ENCODE measurements around the gene THUMPD1. TPM values are rescaled to one million over a fixed set of nuclear protein-coding genes. Genes with fewer than 3 reads are reported as not detected.
A peak's percentile ranks its signal among the peaks of the same experiment; 100 is the strongest.

Gene THUMPD1
- total RNA-seq, 1 experiment from 2014 or later: 27.2 TPM

DNA sequence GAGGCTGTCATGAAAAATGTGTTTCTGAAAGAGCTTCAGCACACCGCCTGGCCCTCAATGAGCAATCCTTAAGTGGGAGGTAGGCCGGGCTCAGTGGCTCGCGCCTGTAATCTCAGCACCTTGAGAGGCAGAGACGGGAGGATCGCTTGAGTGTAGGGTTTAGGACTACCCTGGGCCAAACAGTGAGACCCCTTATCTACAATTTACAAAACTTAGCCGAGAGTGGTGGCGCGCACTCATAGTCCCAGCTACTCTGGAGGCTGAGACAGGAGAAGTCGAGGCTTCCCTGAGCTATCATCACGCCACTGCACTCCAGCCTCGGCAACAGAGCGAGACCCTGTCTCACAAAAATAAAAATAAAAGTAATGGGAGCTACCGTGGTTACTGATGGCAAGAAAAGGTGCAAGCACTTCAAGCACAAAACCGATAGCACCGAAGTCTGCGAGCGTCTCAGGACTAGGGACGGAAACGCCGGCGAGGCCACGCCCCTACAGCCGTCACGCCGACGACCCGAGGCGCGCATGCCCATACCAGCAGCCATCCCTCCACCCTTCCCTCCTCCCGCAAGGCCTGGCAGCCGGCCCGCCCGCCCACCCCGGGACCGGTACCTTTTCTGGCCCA is 607 bp downstream of the THUMPD1 start:
- peak; percentile 81 to 86 for DNase-seq
- TF ChIP-seq, protein P1, sequence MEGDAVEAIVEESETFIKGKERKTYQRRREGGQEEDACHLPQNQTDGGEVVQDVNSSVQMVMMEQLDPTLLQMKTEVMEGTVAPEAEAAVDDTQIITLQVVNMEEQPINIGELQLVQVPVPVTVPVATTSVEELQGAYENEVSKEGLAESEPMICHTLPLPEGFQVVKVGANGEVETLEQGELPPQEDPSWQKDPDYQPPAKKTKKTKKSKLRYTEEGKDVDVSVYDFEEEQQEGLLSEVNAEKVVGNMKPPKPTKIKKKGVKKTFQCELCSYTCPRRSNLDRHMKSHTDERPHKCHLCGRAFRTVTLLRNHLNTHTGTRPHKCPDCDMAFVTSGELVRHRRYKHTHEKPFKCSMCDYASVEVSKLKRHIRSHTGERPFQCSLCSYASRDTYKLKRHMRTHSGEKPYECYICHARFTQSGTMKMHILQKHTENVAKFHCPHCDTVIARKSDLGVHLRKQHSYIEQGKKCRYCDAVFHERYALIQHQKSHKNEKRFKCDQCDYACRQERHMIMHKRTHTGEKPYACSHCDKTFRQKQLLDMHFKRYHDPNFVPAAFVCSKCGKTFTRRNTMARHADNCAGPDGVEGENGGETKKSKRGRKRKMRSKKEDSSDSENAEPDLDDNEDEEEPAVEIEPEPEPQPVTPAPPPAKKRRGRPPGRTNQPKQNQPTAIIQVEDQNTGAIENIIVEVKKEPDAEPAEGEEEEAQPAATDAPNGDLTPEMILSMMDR (IDR thresholded peaks at IDR 0.05; ENCODE audit: insufficient read depth in 1 of 2, low read depth in 1 of 2, low read length in 1 of 2, severe bottlenecking in 1 of 2, unreplicated experiment in 1 of 2): no peak
- no peaks in the 10 kb centered on the region for H3K9me3 Mint-ChIP-seq (ENCODE audit: unreplicated experiment)
- Histone ChIP-seq H3K36me3 (ENCODE audit: control insufficient read depth, insufficient read depth, low read length) (no peaks in the 10 kb centered on the region; the same call in 1 of the 2 replicates), H3K27me3 (replicated peaks; ENCODE audit: control insufficient read depth, insufficient read depth, low read length) (no peaks in the 10 kb centered on the region), H3K4me3 (ENCODE audit: low read depth, low read length) (peak overlapping the region; percentile 98), H3K4me1 (no peaks in the 10 kb centered on the region), H3K9me3 (no peaks in the 10 kb centered on the region)
- H3K27ac Mint-ChIP-seq (ENCODE audit: unreplicated experiment): peak overlapping the region; percentile 91
- intact Hi-C loops (cut with micrococcal nuclease; ENCODE audit: unreplicated experiment): no loop called here
- peaks cover 35% of the 10 kb centered on the region for H3K36me3 Mint-ChIP-seq (ENCODE audit: insufficient read depth, unreplicated experiment)
- POLR2A ChIA-PET: interaction anchor here (0.5 to 0.6 kb wide), 2 partner anchors 123 to 514 kb away, joined by 3 to 7 read pairs; no protein-coding TSS in a partner anchor
- H3K4me1 Mint-ChIP-seq (ENCODE audit: low read depth, unreplicated experiment): no peaks in the 10 kb centered on the region
- peak overlapping the region; percentile 86 for H3K4me3 Mint-ChIP-seq (ENCODE audit: unreplicated experiment)
- no peaks in the 10 kb centered on the region for H3K27me3 Mint-ChIP-seq (ENCODE audit: insufficient read depth, unreplicated experiment)
- CTCF ChIA-PET: interaction anchor here (1.1 kb wide), 1 partner anchor 22 kb away, joined by 4 read pairs; no protein-coding TSS in a partner anchor
- TSS peak; percentile 46 for BruUV-seq (replicated peaks)

- peak in 1 of 2 experiments; percentile 7 for DNase-seq
Observed at GRCh38 chr16:20740007-20740883, 1.4 kb downstream of the THUMPD1 start.

DNA sequence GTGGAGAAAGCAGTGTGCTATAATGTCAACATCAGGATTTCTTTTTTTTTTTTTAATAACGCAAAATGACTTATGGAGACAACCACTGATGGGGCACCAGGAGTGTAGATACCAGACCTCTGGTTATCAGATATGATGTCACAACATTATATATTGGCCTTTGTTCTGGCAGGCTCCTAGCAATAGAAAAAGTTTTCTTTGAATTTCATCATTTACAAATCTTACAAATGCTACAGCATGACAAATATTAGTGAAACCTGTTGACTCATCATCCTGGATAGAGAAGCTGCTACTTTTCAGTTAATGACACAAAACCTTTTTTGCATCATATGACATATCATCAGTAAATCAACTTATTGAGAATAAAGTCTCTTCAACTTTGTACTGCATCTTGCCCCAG is 6.1 kb downstream of the THUMPD1 start:
- Mint-ChIP-seq H3K27me3 (ENCODE audit: insufficient read depth, unreplicated experiment) (no peaks in the 10 kb centered on the region), H3K36me3 (ENCODE audit: insufficient read depth, unreplicated experiment) (peaks cover 46% of the 10 kb centered on the region), H3K4me1 (ENCODE audit: low read depth, unreplicated experiment) (no peaks in the 10 kb centered on the region), H3K27ac (ENCODE audit: unreplicated experiment) (no peak overlapping the region), H3K9me3 (ENCODE audit: unreplicated experiment) (no peaks in the 10 kb centered on the region), H3K4me3 (ENCODE audit: unreplicated experiment) (no peak overlapping the region)
- intact Hi-C loops (cut with micrococcal nuclease; ENCODE audit: unreplicated experiment): no loop called here
- H3K27me3 ChIP-seq (replicated peaks; ENCODE audit: control insufficient read depth, insufficient read depth, low read length): no peaks in the 10 kb centered on the region
- ChIA-PET POLR2A (no interaction called here), CTCF (no interaction called here)
- no peaks in the 10 kb centered on the region for H3K4me1 ChIP-seq
- TF ChIP-seq, protein P1 (IDR thresholded peaks at IDR 0.05; ENCODE audit: insufficient read depth in 1 of 2, low read depth in 1 of 2, low read length in 1 of 2, severe bottlenecking in 1 of 2, unreplicated experiment in 1 of 2): no peak
- BruUV-seq (replicated peaks): no TSS peak
- H3K36me3 ChIP-seq (ENCODE audit: control insufficient read depth, insufficient read depth, low read length): no peaks in the 10 kb centered on the region; the same call in 1 of the 2 replicates
- no peak for DNase-seq
- H3K9me3 ChIP-seq: no peaks in the 10 kb centered on the region
- no peak overlapping the region for H3K4me3 ChIP-seq (ENCODE audit: low read depth, low read length)

More at GRCh38 chr16:20740007-20740883, 1.4 kb downstream of the THUMPD1 start:
- TF ChIP-seq, protein P1 (IDR thresholded peaks at IDR 0.05; ENCODE audit: insufficient read depth in 1 of 2, low read depth in 1 of 2, low read length in 1 of 2, severe bottlenecking in 1 of 2, unreplicated experiment in 1 of 2): peak in 1 of 2 experiments; percentile 4
- no peaks in the 10 kb centered on the region for H3K9me3 ChIP-seq
- peak overlapping the region; percentile 91 for H3K27ac Mint-ChIP-seq (ENCODE audit: unreplicated experiment)
- H3K27me3 Mint-ChIP-seq (ENCODE audit: insufficient read depth, unreplicated experiment): no peaks in the 10 kb centered on the region
- H3K9me3 Mint-ChIP-seq (ENCODE audit: unreplicated experiment): no peaks in the 10 kb centered on the region
- H3K4me1 ChIP-seq: no peaks in the 10 kb centered on the region
- H3K27me3 ChIP-seq (replicated peaks; ENCODE audit: control insufficient read depth, insufficient read depth, low read length): no peaks in the 10 kb centered on the region
- no TSS peak for BruUV-seq (replicated peaks)
- H3K4me3 Mint-ChIP-seq (ENCODE audit: unreplicated experiment): peak overlapping the region; percentile 86
- ChIA-PET POLR2A (interaction anchor here (0.5 to 0.6 kb wide), 2 partner anchors 122 to 515 kb away, joined by 3 to 7 read pairs; no protein-coding TSS in a partner anchor), CTCF (no interaction called here)
- H3K4me3 ChIP-seq (ENCODE audit: low read depth, low read length): peak overlapping the region; percentile 98
- intact Hi-C loops (cut with micrococcal nuclease; ENCODE audit: unreplicated experiment): no loop called here
- no peaks in the 10 kb centered on the region; the same call in 1 of the 2 replicates for H3K36me3 ChIP-seq (ENCODE audit: control insufficient read depth, insufficient read depth, low read length)
- peaks cover 43% of the 10 kb centered on the region for H3K36me3 Mint-ChIP-seq (ENCODE audit: insufficient read depth, unreplicated experiment)
- H3K4me1 Mint-ChIP-seq (ENCODE audit: low read depth, unreplicated experiment): no peaks in the 10 kb centered on the region

Measured in Caco-2 (cell line).